ENCODE results near the gene PTPRE.

PTPRE gene

GRCh38 chr10:127872871-127873600, 33.9 kb upstream of the PTPRE start:
- H3K27ac ChIP-seq (ENCODE audit: insufficient read depth, low read depth, low read length, poor library complexity, severe bottlenecking) = no peak overlapping the region
- H3K4me3 ChIP-seq (ENCODE audit: insufficient read depth, low read depth, low read length) = no peak overlapping the region
- peaks cover 2% of the 10 kb centered on the region for H3K9me3 ChIP-seq (ENCODE audit: control insufficient read depth, low read length)
- 91 to 94% methylated on average over 12 of the region's 12 CpGs for WGBS, 2 experiments
- no peaks in the 10 kb centered on the region for H3K36me3 ChIP-seq (ENCODE audit: control insufficient read depth, insufficient read depth, low read length)
- no peaks in the 10 kb centered on the region for H3K4me1 ChIP-seq (ENCODE audit: control insufficient read depth, insufficient read depth, low read length)
- H3K27me3 ChIP-seq (ENCODE audit: control insufficient read depth, insufficient read depth, low read length, poor library complexity, severe bottlenecking) = no peaks in the 10 kb centered on the region

GRCh38 chr10:127873901-127874470, 32.9 kb upstream of the PTPRE start:
- H3K4me3 ChIP-seq (ENCODE audit: insufficient read depth, low read depth, low read length) = no peak overlapping the region
- H3K36me3 ChIP-seq (ENCODE audit: control insufficient read depth, insufficient read depth, low read length) = no peaks in the 10 kb centered on the region
- H3K27me3 ChIP-seq (ENCODE audit: control insufficient read depth, insufficient read depth, low read length, poor library complexity, severe bottlenecking) = no peaks in the 10 kb centered on the region
- H3K4me1 ChIP-seq (ENCODE audit: control insufficient read depth, insufficient read depth, low read length) = no peaks in the 10 kb centered on the region
- peaks cover 2% of the 10 kb centered on the region for H3K9me3 ChIP-seq (ENCODE audit: control insufficient read depth, low read length)
- 93% methylated on average over 11 of the region's 11 CpGs for WGBS, 2 experiments
- H3K27ac ChIP-seq (ENCODE audit: insufficient read depth, low read depth, low read length, poor library complexity, severe bottlenecking) = no peak overlapping the region

GRCh38 chr10:127874671-127875448, 32.0 kb upstream of the PTPRE start:
- WGBS, 2 experiments = 82 to 86% methylated on average over 11 of the region's 11 CpGs
- Histone ChIP-seq H3K9me3 (ENCODE audit: control insufficient read depth, low read length) (peaks cover 2% of the 10 kb centered on the region), H3K27me3 (ENCODE audit: control insufficient read depth, insufficient read depth, low read length, poor library complexity, severe bottlenecking) (no peaks in the 10 kb centered on the region), H3K27ac (ENCODE audit: insufficient read depth, low read depth, low read length, poor library complexity, severe bottlenecking) (no peak overlapping the region), H3K36me3 (ENCODE audit: control insufficient read depth, insufficient read depth, low read length) (no peaks in the 10 kb centered on the region), H3K4me1 (ENCODE audit: control insufficient read depth, insufficient read depth, low read length) (no peaks in the 10 kb centered on the region), H3K4me3 (ENCODE audit: insufficient read depth, low read depth, low read length) (no peak overlapping the region)

- Histone ChIP-seq H3K27me3 (ENCODE audit: control insufficient read depth, insufficient read depth, low read length, poor library complexity, severe bottlenecking) (no peaks in the 10 kb centered on the region), H3K36me3 (ENCODE audit: control insufficient read depth, insufficient read depth, low read length) (no peaks in the 10 kb centered on the region), H3K4me1 (ENCODE audit: control insufficient read depth, insufficient read depth, low read length) (no peaks in the 10 kb centered on the region), H3K27ac (ENCODE audit: insufficient read depth, low read depth, low read length, poor library complexity, severe bottlenecking) (no peak overlapping the region), H3K9me3 (ENCODE audit: control insufficient read depth, low read length) (peaks cover 1% of the 10 kb centered on the region), H3K4me3 (ENCODE audit: insufficient read depth, low read depth, low read length) (no peak overlapping the region)
- 93 to 98% methylated on average over 6 of the region's 6 CpGs for WGBS, 2 experiments
Observed at GRCh38 chr10:127875449-127875765, 31.5 kb upstream of the PTPRE start.

GRCh38 chr10:127875916-127876315, 31.0 kb upstream of the PTPRE start:
- H3K36me3 ChIP-seq (ENCODE audit: control insufficient read depth, insufficient read depth, low read length) = no peaks in the 10 kb centered on the region
- no peaks in the 10 kb centered on the region for H3K27me3 ChIP-seq (ENCODE audit: control insufficient read depth, insufficient read depth, low read length, poor library complexity, severe bottlenecking)
- no peak overlapping the region for H3K27ac ChIP-seq (ENCODE audit: insufficient read depth, low read depth, low read length, poor library complexity, severe bottlenecking)
- no peaks in the 10 kb centered on the region for H3K4me1 ChIP-seq (ENCODE audit: control insufficient read depth, insufficient read depth, low read length)
- H3K4me3 ChIP-seq (ENCODE audit: insufficient read depth, low read depth, low read length) = no peak overlapping the region
- H3K9me3 ChIP-seq (ENCODE audit: control insufficient read depth, low read length) = no peaks in the 10 kb centered on the region
- 91 to 99% methylated on average over 3 to 5 of the region's 5 CpGs for WGBS, 2 experiments

GRCh38 chr10:127877116-127877515, 29.8 kb upstream of the PTPRE start:
- H3K4me3 ChIP-seq (ENCODE audit: insufficient read depth, low read depth, low read length) = no peak overlapping the region
- H3K27me3 ChIP-seq (ENCODE audit: control insufficient read depth, insufficient read depth, low read length, poor library complexity, severe bottlenecking) = no peaks in the 10 kb centered on the region
- no peaks in the 10 kb centered on the region for H3K36me3 ChIP-seq (ENCODE audit: control insufficient read depth, insufficient read depth, low read length)
- no peaks in the 10 kb centered on the region for H3K9me3 ChIP-seq (ENCODE audit: control insufficient read depth, low read length)
- no peak overlapping the region for H3K27ac ChIP-seq (ENCODE audit: insufficient read depth, low read depth, low read length, poor library complexity, severe bottlenecking)
- H3K4me1 ChIP-seq (ENCODE audit: control insufficient read depth, insufficient read depth, low read length) = no peaks in the 10 kb centered on the region
- WGBS, 2 experiments = 93% methylated on average over 4 of the region's 4 CpGs

- Histone ChIP-seq H3K4me3 (ENCODE audit: insufficient read depth, low read depth, low read length) (no peak overlapping the region), H3K4me1 (ENCODE audit: control insufficient read depth, insufficient read depth, low read length) (no peaks in the 10 kb centered on the region), H3K36me3 (ENCODE audit: control insufficient read depth, insufficient read depth, low read length) (no peaks in the 10 kb centered on the region), H3K27me3 (ENCODE audit: control insufficient read depth, insufficient read depth, low read length, poor library complexity, severe bottlenecking) (no peaks in the 10 kb centered on the region), H3K9me3 (ENCODE audit: control insufficient read depth, low read length) (no peaks in the 10 kb centered on the region), H3K27ac (ENCODE audit: insufficient read depth, low read depth, low read length, poor library complexity, severe bottlenecking) (no peak overlapping the region)
- WGBS, 2 experiments = 87 to 88% methylated on average over 5 of the region's 5 CpGs
Observed at GRCh38 chr10:127877699-127878098, 29.2 kb upstream of the PTPRE start.

GRCh38 chr10:127878475-127879055, 28.3 kb upstream of the PTPRE start:
- Histone ChIP-seq H3K4me3 (ENCODE audit: insufficient read depth, low read depth, low read length) (no peak overlapping the region), H3K36me3 (ENCODE audit: control insufficient read depth, insufficient read depth, low read length) (no peaks in the 10 kb centered on the region), H3K4me1 (ENCODE audit: control insufficient read depth, insufficient read depth, low read length) (no peaks in the 10 kb centered on the region), H3K27ac (ENCODE audit: insufficient read depth, low read depth, low read length, poor library complexity, severe bottlenecking) (no peak overlapping the region), H3K27me3 (ENCODE audit: control insufficient read depth, insufficient read depth, low read length, poor library complexity, severe bottlenecking) (no peaks in the 10 kb centered on the region), H3K9me3 (ENCODE audit: control insufficient read depth, low read length) (no peaks in the 10 kb centered on the region)
- 92 to 96% methylated on average over 4 of the region's 4 CpGs for WGBS, 2 experiments

- no peak overlapping the region for H3K27ac ChIP-seq (ENCODE audit: insufficient read depth, low read depth, low read length, poor library complexity, severe bottlenecking)
- no peaks in the 10 kb centered on the region for H3K9me3 ChIP-seq (ENCODE audit: control insufficient read depth, low read length)
- WGBS, 2 experiments = 86 to 92% methylated on average over 1 of the region's 2 CpGs
- no peak overlapping the region for H3K4me3 ChIP-seq (ENCODE audit: insufficient read depth, low read depth, low read length)
- no peaks in the 10 kb centered on the region for H3K4me1 ChIP-seq (ENCODE audit: control insufficient read depth, insufficient read depth, low read length)
- H3K36me3 ChIP-seq (ENCODE audit: control insufficient read depth, insufficient read depth, low read length) = no peaks in the 10 kb centered on the region
- H3K27me3 ChIP-seq (ENCODE audit: control insufficient read depth, insufficient read depth, low read length, poor library complexity, severe bottlenecking) = no peaks in the 10 kb centered on the region
Observed at GRCh38 chr10:127880557-127880956, 26.3 kb upstream of the PTPRE start.

- no peaks in the 10 kb centered on the region for H3K4me1 ChIP-seq (ENCODE audit: control insufficient read depth, insufficient read depth, low read length)
- no peak overlapping the region for H3K4me3 ChIP-seq (ENCODE audit: insufficient read depth, low read depth, low read length)
- no peaks in the 10 kb centered on the region for H3K27me3 ChIP-seq (ENCODE audit: control insufficient read depth, insufficient read depth, low read length, poor library complexity, severe bottlenecking)
- 91 to 95% methylated on average over 8 of the region's 8 CpGs for WGBS, 2 experiments
- H3K9me3 ChIP-seq (ENCODE audit: control insufficient read depth, low read length) = no peaks in the 10 kb centered on the region
- no peak overlapping the region for H3K27ac ChIP-seq (ENCODE audit: insufficient read depth, low read depth, low read length, poor library complexity, severe bottlenecking)
- H3K36me3 ChIP-seq (ENCODE audit: control insufficient read depth, insufficient read depth, low read length) = no peaks in the 10 kb centered on the region
Observed at GRCh38 chr10:127881262-127881661, 25.6 kb upstream of the PTPRE start.

Data from ectodermal cell (in vitro differentiated cells).